K562 (cell line): Measurements from ENCODE around the gene CDCA5. TPM values are rescaled to one million over a fixed set of nuclear protein-coding genes. Genes with fewer than 3 reads are reported as not detected.

Source experiments
- ADNP ChIP-seq: fragments of 200-800 bp; sonication (Bioruptor generic); IDR thresholded peaks from 2 replicates; pipeline ENCODE4 v1.6.1; 2016; ENCODE audit warnings: missing genetic modification characterization, missing compliant biosample characterization
- CHD2 ChIP-seq: IDR thresholded peaks from 2 replicates; pipeline ENCODE4 v1.6.1; 2011; ENCODE audit warnings: low read depth, low read length
- CXXC5 ChIP-seq: fragments of 250-450 bp; sonication (Bioruptor Pico); IDR thresholded peaks from 2 replicates; pipeline ENCODE4 v1.8.0; 2022; ENCODE audit warnings: inconsistent platforms, mild to moderate bottlenecking, moderate library complexity
- DPF2 ChIP-seq: fragments of 450-650 bp; IDR thresholded peaks from 2 replicates; pipeline ENCODE4 v1.6.1; 2016
- GTF2A2 ChIP-seq: IDR thresholded peaks from 2 replicates; pipeline ENCODE4 v1.6.1; 2016; ENCODE audit warnings: mild to moderate bottlenecking, missing genetic modification characterization, missing compliant biosample characterization
- IRF2 ChIP-seq: sonication (generic); formaldehyde crosslinking; IDR thresholded peaks from 2 replicates; pipeline ENCODE4 v1.8.1; 2022; ENCODE audit warnings: mild to moderate bottlenecking, missing genetic modification reagents
- MAFG ChIP-seq: fragments of 450-650 bp; conservative IDR thresholded peaks from 2 replicates; pipeline ENCODE4 v1.6.1; 2016; ENCODE audit warnings: missing genetic modification characterization, missing compliant biosample characterization
- MEIS2 ChIP-seq: fragments of 450-650 bp; IDR thresholded peaks from 2 replicates; pipeline ENCODE4 v1.6.1; 2014; ENCODE audit warnings: mild to moderate bottlenecking; ENCODE audit not compliant: partially characterized antibody
- NCOA1 ChIP-seq: fragments of 450-650 bp; IDR thresholded peaks from 2 replicates; pipeline ENCODE4 v1.6.1; 2016; ENCODE audit warnings: low read depth
- NEUROD1 ChIP-seq: fragments of 150-350 bp; IDR thresholded peaks from 2 replicates; pipeline ENCODE4 v1.6.1; 2014; ENCODE audit warnings: borderline replicate concordance, low read length, low read depth; ENCODE audit not compliant: partially characterized antibody
- NFATC3 ChIP-seq: fragments of 450-650 bp; IDR thresholded peaks from 2 replicates; pipeline ENCODE4 v1.6.1; 2017; ENCODE audit warnings: mild to moderate bottlenecking
- NRF1 ChIP-seq, 2 experiments: fragments of 450-650 bp; IDR thresholded peaks in 1 of 2; conservative IDR thresholded peaks in 1 of 2; 2 replicates each; pipeline ENCODE4 v1.6.1; 2014; ENCODE audit warnings: mild to moderate bottlenecking in 2 of 2
- PCBP2 ChIP-seq: fragments of 200-400 bp; formaldehyde crosslinking; IDR thresholded peaks from 2 replicates; pipeline ENCODE4 v1.6.1; 2018; ENCODE audit warnings: low read length, low read depth, mild to moderate bottlenecking, moderate library complexity; ENCODE audit not compliant: poor library complexity, severe bottlenecking
- PML ChIP-seq: IDR thresholded peaks from 2 replicates; pipeline ENCODE4 v1.6.1; 2012; ENCODE audit warnings: low read length, inconsistent platforms
- PRPF4 ChIP-seq: fragments of 200-400 bp; formaldehyde crosslinking; IDR thresholded peaks from one replicate; pipeline ENCODE4 v1.6.1; 2017; ENCODE audit warnings: low read length, low read depth, mild to moderate bottlenecking; ENCODE audit not compliant: insufficient read depth, poor library complexity, severe bottlenecking
- RAD21 ChIP-seq, 2 experiments: fragments of 250-450 bp in 1 of 2; fragments of 450-650 bp in 1 of 2; sonication (Bioruptor Pico) in 1 of 2; formaldehyde crosslinking in 1 of 2; IDR thresholded peaks in 1 of 2; conservative IDR thresholded peaks in 1 of 2; 2 replicates each; pipeline versions ENCODE4 v1.4.0 to v1.8.0; 2020 to 2022; ENCODE audit warnings: mild to moderate bottlenecking in 2 of 2, moderate library complexity in 1 of 2
- SLC30A9 ChIP-seq: fragments of 250-450 bp; sonication (Bioruptor Pico); IDR thresholded peaks from 2 replicates; pipeline ENCODE4 v1.8.0; 2022; ENCODE audit warnings: mild to moderate bottlenecking, moderate library complexity
- SP2 ChIP-seq: IDR thresholded peaks from 2 replicates; pipeline ENCODE4 v1.6.1; 2011; ENCODE audit warnings: mild to moderate bottlenecking, low read depth, low read length, moderate library complexity; ENCODE audit not compliant: poor library complexity, severe bottlenecking; ENCODE audit errors: extremely low read depth
- STAT5A ChIP-seq: IDR thresholded peaks from 2 replicates; pipeline ENCODE4 v1.6.1; 2012; ENCODE audit warnings: low read length, inconsistent platforms, borderline replicate concordance
- TAL1 ChIP-seq: fragments of 450-650 bp; IDR thresholded peaks from 2 replicates; pipeline ENCODE4 v1.6.1; 2016; ENCODE audit warnings: mild to moderate bottlenecking
- TSC22D4 ChIP-seq: fragments of 450-650 bp; IDR thresholded peaks from 2 replicates; pipeline ENCODE4 v1.6.1; 2016; ENCODE audit warnings: missing genetic modification characterization, missing biosample characterization, control low read depth
- ZFP1 ChIP-seq: fragments of 450-650 bp; formaldehyde crosslinking; IDR thresholded peaks from 2 replicates; pipeline ENCODE4 v1.4.0; 2020; ENCODE audit warnings: mild to moderate bottlenecking, mixed read lengths
- ZNF146 ChIP-seq: IDR thresholded peaks from one replicate; pipeline ENCODE4 v1.6.1; 2018; ENCODE audit warnings: missing compliant biosample characterization; ENCODE audit not compliant: unreplicated experiment
- ZNF408 ChIP-seq: fragments of 250-450 bp; sonication (Bioruptor Pico); IDR thresholded peaks from 2 replicates; pipeline ENCODE4 v1.4.0; 2020; ENCODE audit warnings: low read depth, mild to moderate bottlenecking, moderate library complexity
- polyA plus RNA-seq, 8 experiments: library from polyadenylated mRNA; depleted of rRNA in 4 of 8; stranded (reverse) in 5 of 8; unstranded in 3 of 8; fragments of >200 nt; fragmentation: Nextera tagmentation in 2 of 8; fragmentation: Illumina TruSeq in 1 of 8; extraction: Ambion mirVana in 2 of 8; extraction: Trizol in 1 of 8; gene quantifications; 2 replicates each; pipeline versions ENCODE4 v1.2.1 to v1.2.3, GENCODE V29; 2011 to 2014; ENCODE audit warnings: inconsistent platforms in 1 of 8, missing spikeins in 1 of 8
- total RNA-seq, 7 experiments: library from RNA; depleted of rRNA in 6 of 7; stranded (reverse); fragments of >200 nt in 6 of 7; fragmentation: Illumina TruSeq in 2 of 7; extraction: Trizol in 2 of 7; gene quantifications; 2 replicates each; pipeline versions ENCODE4 v1.2.1 to v1.2.3, GENCODE V29; 2011 to 2021; ENCODE audit warnings: low replicate concordance in 1 of 7
- TF ChIP-seq, protein P1 (sequence below): sonication (generic); formaldehyde crosslinking; IDR thresholded peaks from 2 replicates; pipeline ENCODE4 v1.8.0; 2022; ENCODE audit warnings: mild to moderate bottlenecking, missing genetic modification reagents
- TF ChIP-seq, protein P2 (sequence below): sonication (generic); formaldehyde crosslinking; IDR thresholded peaks from 2 replicates; pipeline ENCODE4 v1.8.1; 2023; ENCODE audit warnings: mild to moderate bottlenecking, missing genetic modification reagents

Gene CDCA5
- total and polyA plus RNA-seq, 9 of the 15 experiments (the other 6 are each of a cell fraction or from before 2014, with no cell fraction given) = 18.9 to 94.3 (median 64.6) TPM

DNA sequence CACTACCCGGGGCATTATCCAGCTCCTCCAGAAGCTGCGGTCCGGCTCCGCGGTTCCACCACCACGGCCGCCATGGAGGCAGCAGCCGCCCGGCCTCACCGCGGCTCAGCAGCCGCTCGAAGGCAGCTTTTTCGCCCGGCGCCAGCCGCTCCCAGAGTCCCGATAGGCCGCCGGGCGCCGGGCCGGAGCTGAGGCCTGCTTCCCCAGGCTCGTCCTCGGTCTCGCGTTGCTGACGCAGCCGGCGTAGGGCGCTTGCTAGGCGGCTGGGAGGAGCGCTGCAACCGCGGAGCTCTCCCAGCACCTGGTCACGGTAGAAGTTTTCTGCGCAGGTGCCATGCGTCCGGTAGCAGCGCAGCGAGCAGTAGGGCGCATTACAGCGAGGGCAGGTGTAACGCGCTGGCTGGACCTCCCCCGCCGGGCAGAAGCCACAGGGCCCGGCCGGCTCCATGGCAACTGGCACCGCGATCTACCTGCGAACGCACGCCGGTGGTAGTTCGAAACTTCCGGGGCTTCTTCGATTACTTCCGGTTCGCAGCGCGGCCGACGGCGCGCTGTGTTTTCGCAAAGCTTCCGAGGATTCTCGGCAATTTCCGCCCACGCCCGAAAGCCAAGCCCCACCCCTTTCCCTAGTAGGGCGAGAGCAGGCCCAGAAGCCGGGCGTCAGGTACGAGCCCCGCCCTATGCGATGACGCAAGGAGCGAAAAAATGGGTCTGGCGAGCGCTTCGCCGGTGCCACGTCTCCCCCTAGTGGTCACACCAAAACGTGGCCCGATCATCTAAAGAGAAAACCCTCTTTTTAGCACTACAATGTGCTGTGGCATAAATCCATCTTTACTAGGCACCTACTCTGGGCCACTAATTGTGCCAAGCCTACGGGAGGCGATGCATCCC lies 33.6 kb upstream of the CDCA5 start, which contains the start of gene ZNHIT2 (continued):
- TF ChIP-seq RAD21 (CRISPR knock-in tag; conservative IDR thresholded peaks at IDR 0.05 in 1 of 2, IDR thresholded peaks at IDR 0.05 in 1 of 2) (peak; percentile 84 to 85), STAT5A (peak; percentile 15; the same call in 1 of the 2 replicates), NEUROD1 (no peak), CXXC5 (CRISPR knock-in tag) (peak; percentile 88), DPF2 (no peak), MEIS2 (no peak), TSC22D4 (tag) (no peak), PCBP2 (no peak), ADNP (tag) (no peak), ZNF408 (CRISPR knock-in tag) (no peak), MAFG (tag) (no peak), SLC30A9 (CRISPR knock-in tag) (no peak), TAL1 (0 out of 2 replicates have a peak, but pooled peaks have one; percentile 10), NCOA1 (no peak), CHD2 (peak; percentile 40; the same call in 1 of the 2 replicates), PRPF4 (peak; percentile 38), PML (peak; percentile 45; the same call in 1 of the 2 replicates), GTF2A2 (tag) (no peak), IRF2 (CRISPR knock-in tag) (no peak), NRF1 (conservative IDR thresholded peaks at IDR 0.05 in 1 of 2, IDR thresholded peaks at IDR 0.05 in 1 of 2) (peak; percentile 78 to 80), ZNF146 (CRISPR knock-in tag) (no peak), NFATC3 (0 out of 2 replicates have a peak, but pooled peaks have one; percentile 33), SP2 (no peak), ZFP1 (CRISPR knock-in tag) (no peak)
- TF ChIP-seq, protein P1, sequence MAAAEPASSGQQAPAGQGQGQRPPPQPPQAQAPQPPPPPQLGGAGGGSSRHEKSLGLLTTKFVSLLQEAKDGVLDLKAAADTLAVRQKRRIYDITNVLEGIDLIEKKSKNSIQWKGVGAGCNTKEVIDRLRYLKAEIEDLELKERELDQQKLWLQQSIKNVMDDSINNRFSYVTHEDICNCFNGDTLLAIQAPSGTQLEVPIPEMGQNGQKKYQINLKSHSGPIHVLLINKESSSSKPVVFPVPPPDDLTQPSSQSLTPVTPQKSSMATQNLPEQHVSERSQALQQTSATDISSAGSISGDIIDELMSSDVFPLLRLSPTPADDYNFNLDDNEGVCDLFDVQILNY (CRISPR knock-in tag) = no peak
- TF ChIP-seq, protein P2, sequence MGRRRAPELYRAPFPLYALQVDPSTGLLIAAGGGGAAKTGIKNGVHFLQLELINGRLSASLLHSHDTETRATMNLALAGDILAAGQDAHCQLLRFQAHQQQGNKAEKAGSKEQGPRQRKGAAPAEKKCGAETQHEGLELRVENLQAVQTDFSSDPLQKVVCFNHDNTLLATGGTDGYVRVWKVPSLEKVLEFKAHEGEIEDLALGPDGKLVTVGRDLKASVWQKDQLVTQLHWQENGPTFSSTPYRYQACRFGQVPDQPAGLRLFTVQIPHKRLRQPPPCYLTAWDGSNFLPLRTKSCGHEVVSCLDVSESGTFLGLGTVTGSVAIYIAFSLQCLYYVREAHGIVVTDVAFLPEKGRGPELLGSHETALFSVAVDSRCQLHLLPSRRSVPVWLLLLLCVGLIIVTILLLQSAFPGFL (CRISPR knock-in tag) = no peak
